GM12878 (cell line): Measurements from ENCODE around the gene RAI2. TPM values are rescaled to one million over a fixed set of nuclear protein-coding genes. Genes with fewer than 3 reads are reported as not detected.

Source experiments
- ATAC-seq: fragments of 200-7000 bp; cut with Tn5 transposase; 3 replicates; pipeline ENCODE4 v1.9.1; 2020; ENCODE audit warnings: mild to moderate bottlenecking, moderate library complexity
- BruUV-seq: library from RNA; stranded (reverse); fragments of 400-500 nt; replicated peaks from 2 replicates; lab custom pipeline; 2021; lab: Mats Ljungman, UMichigan
- CTCF ChIA-PET: fragments of 300-600 bp; sonication (Branson Sonifier 250); formaldehyde crosslinking; extraction: SDS; loops from one replicate; lab custom pipeline; 2021; ENCODE audit warnings: inconsistent platforms; lab: Yijun Ruan, JAX
- POLR2A ChIA-PET: fragments of 350-600 bp; formaldehyde crosslinking; extraction: SDS; loops from one replicate; lab custom pipeline; 2021; ENCODE audit warnings: inconsistent platforms; lab: Charles Lee
- RAD21 ChIA-PET: fragments of 300-600 bp; sonication (Branson Sonifier 250); formaldehyde crosslinking; loops from one replicate; lab custom pipeline; 2023; ENCODE audit warnings: antibody characterized with exemption; ENCODE audit not compliant: unreplicated experiment; lab: Charles Lee
- SMC1A ChIA-PET: fragments of 300-600 bp; sonication (Branson Sonifier 250); formaldehyde crosslinking; loops from one replicate; lab custom pipeline; 2023; ENCODE audit not compliant: unreplicated experiment, uncharacterized antibody; lab: Charles Lee
- DNase-seq: peaks from one replicate; pipeline ENCODE4 v3.0.0-alpha.2; 2011; ENCODE audit warnings: low read depth, low spot score
- FAIRE-seq: peaks from 3 replicates; lab custom pipeline; 2011; peaks lifted over from hg19 to GRCh38; lab: Jason Lieb, UNC
- H2AFZ ChIP-seq: 2 replicates; pipeline ENCODE4 v1.6.0; 2011; ENCODE audit warnings: low read depth, low read length, control low read depth; ENCODE audit not compliant: control insufficient read depth
- H3K27ac ChIP-seq: 2 replicates; pipeline ENCODE4 v1.5.1; 2011; ENCODE audit warnings: control low read depth; ENCODE audit not compliant: control insufficient read depth, insufficient read depth
- H3K27me3 ChIP-seq, 2 experiments: replicated peaks in 1 of 2; 2 replicates each; pipeline versions ENCODE4 v1.6.0 to v1.6.1; 2011; ENCODE audit warnings: low read length in 1 of 2; ENCODE audit not compliant: control insufficient read depth in 2 of 2, insufficient read depth in 2 of 2
- H3K36me3 ChIP-seq, 2 experiments: 2 replicates each; pipeline ENCODE4 v1.5.1; 2011; ENCODE audit warnings: low read length in 1 of 2; ENCODE audit not compliant: control insufficient read depth in 2 of 2, insufficient read depth in 2 of 2
- H3K4me1 ChIP-seq: 2 replicates; pipeline ENCODE4 v1.6.1; 2011; ENCODE audit warnings: mild to moderate bottlenecking, low read length, moderate library complexity, mixed read lengths; ENCODE audit not compliant: control insufficient read depth, insufficient read depth
- H3K4me2 ChIP-seq: 2 replicates; pipeline ENCODE4 v1.6.0; 2011; ENCODE audit warnings: control low read depth; ENCODE audit not compliant: control insufficient read depth, insufficient read depth
- H3K4me3 ChIP-seq: fragments of 200-600 bp; sonication (generic); 2 replicates; pipeline ENCODE4 v1.5.1; 2016
- H3K79me2 ChIP-seq: 2 replicates; pipeline ENCODE4 v1.6.0; 2011; ENCODE audit warnings: low read length; ENCODE audit not compliant: control insufficient read depth, insufficient read depth
- H3K9ac ChIP-seq: 2 replicates; pipeline ENCODE4 v1.8.0; 2011; ENCODE audit warnings: low read length, control low read depth, mixed read lengths; ENCODE audit not compliant: control insufficient read depth, insufficient read depth
- H3K9me3 ChIP-seq: replicated peaks from 3 replicates; pipeline ENCODE4 v1.5.1; 2011; ENCODE audit warnings: mild to moderate bottlenecking, low read length; ENCODE audit not compliant: control insufficient read depth, insufficient read depth
- H4K20me1 ChIP-seq: 2 replicates; pipeline ENCODE4 v1.6.0; 2011; ENCODE audit not compliant: control insufficient read depth, insufficient read depth
- BRCA1 ChIP-seq: IDR thresholded peaks from 2 replicates; pipeline ENCODE4 v1.6.1; 2011; ENCODE audit warnings: low read depth, low read length, improper control_type of control experiment
- CBX5 ChIP-seq: sonication (generic); IDR thresholded peaks from 2 replicates; pipeline ENCODE4 v1.6.1; 2016; ENCODE audit warnings: low read depth, moderate library complexity, mild to moderate bottlenecking, inconsistent platforms
- IRF4 ChIP-seq: IDR thresholded peaks from 2 replicates; pipeline ENCODE4 v1.6.1; 2011; ENCODE audit warnings: low read depth, low read length
- SP1 ChIP-seq: IDR thresholded peaks from one replicate; pipeline ENCODE4 v1.6.1; 2011; ENCODE audit warnings: low read depth, low read length
- TCF7 ChIP-seq: IDR thresholded peaks from 2 replicates; pipeline ENCODE4 v1.6.1; 2014; ENCODE audit warnings: antibody characterized with exemption, borderline replicate concordance
- ZNF274 ChIP-seq: IDR thresholded peaks from one replicate; pipeline ENCODE4 v1.8.0; 2011; ENCODE audit not compliant: insufficient read length, insufficient read depth
- ZNF384 ChIP-seq: IDR thresholded peaks from 2 replicates; pipeline ENCODE4 v1.6.1; 2012; ENCODE audit warnings: low read depth, mild to moderate bottlenecking, low read length, improper control_type of control experiment, borderline replicate concordance
- WGBS: methylation state at CpG from one replicate; pipeline ENCODE4 v1.1.6; 2016; ENCODE audit warnings: low lambda C conversion rate; ENCODE audit not compliant: insufficient replicate concordance, insufficient coverage; ENCODE audit errors: missing lambda C conversion rate; 5-methylcytosine and 5-hydroxymethylcytosine counted together
- in situ Hi-C: fragments of 300-500 bp; cut with MboI; formaldehyde crosslinking; loops from 9 replicates; pipeline ENCODE4 v1.14.3; 2018; ENCODE audit warnings: mixed read lengths
- intact Hi-C: fragments of 100-400 bp; cut with micrococcal nuclease; formaldehyde crosslinking; loops from one replicate; pipeline ENCODE4 v1.14.2; 2022; ENCODE audit not compliant: unreplicated experiment
- polyA plus RNA-seq, 11 experiments: library from polyadenylated mRNA; depleted of rRNA in 4 of 11; unstranded in 6 of 11; stranded (reverse) in 5 of 11; fragments of >200 nt; fragmentation: Nextera tagmentation in 4 of 11; fragmentation: Illumina TruSeq in 1 of 11; extraction: Ambion mirVana in 4 of 11; extraction: Trizol in 1 of 11; gene quantifications; 1 replicate in 1 of 11; 2 replicates in 10 of 11; pipeline versions ENCODE4 v1.2.1 to v1.2.3, GENCODE V29; 2011 to 2016; ENCODE audit warnings: inconsistent platforms in 2 of 11, missing spikeins in 2 of 11, low read depth in 1 of 11
- total RNA-seq, 4 experiments: library from RNA; depleted of rRNA in 3 of 4; stranded (reverse); fragments of >200 nt in 3 of 4; fragmentation: Illumina TruSeq in 1 of 4; extraction: Trizol in 1 of 4; gene quantifications; 2 replicates each; pipeline versions ENCODE4 v1.2.1 to v1.2.3, GENCODE V29; 2013 to 2021
- TF ChIP-seq, protein P1 (sequence below): IDR thresholded peaks from 2 replicates; pipeline ENCODE4 v1.6.1; 2012; ENCODE audit warnings: low read depth, low read length, improper control_type of control experiment

Gene RAI2
- total and polyA plus RNA-seq, 10 of the 15 experiments (the other 5 are each of a cell fraction or from before 2014, with no cell fraction given): not detected

DNA sequence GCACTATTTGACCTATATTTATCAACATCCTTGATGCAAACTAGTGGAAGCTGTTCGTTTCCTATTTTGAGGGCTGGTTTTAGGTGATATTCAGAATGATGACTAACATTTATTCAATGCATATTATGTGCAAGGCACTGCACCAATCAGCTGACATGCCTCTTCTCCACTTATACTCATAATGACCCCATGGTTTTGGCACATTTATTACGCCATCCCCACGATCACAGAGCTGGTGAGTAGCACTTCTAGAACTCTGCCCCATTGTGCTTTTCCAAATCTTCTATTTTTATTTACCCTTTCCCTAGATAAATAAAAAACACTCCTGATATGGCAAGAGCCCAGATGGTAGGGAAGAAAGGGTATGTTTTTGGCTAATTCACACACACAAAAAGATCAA, 110.7 kb downstream of the RAI2 start:
- Histone ChIP-seq H3K4me1 (no peaks in the 10 kb centered on the region), H3K79me2 (no peaks in the 10 kb centered on the region), H3K9me3 (no peaks in the 10 kb centered on the region), H2AFZ (no peak overlapping the region), H3K36me3 (no peaks in the 10 kb centered on the region), H3K4me3 (no peak overlapping the region), H4K20me1 (no peaks in the 10 kb centered on the region; the same call in 1 of the 2 replicates), H3K27me3 (no peaks in the 10 kb centered on the region; a peak in 1 of 4 replicates), H3K27ac (no peak overlapping the region), H3K9ac (no peak overlapping the region), H3K4me2 (no peak overlapping the region)
- in situ Hi-C loops (no loop called here), intact Hi-C loops (no loop called here)
- BruUV-seq: no TSS peak
- ATAC-seq (no peak), FAIRE-seq (no peak), DNase-seq (no peak)
- POLR2A ChIA-PET: no interaction called here
- RAD21 ChIA-PET: no interaction called here
- CTCF ChIA-PET: no interaction called here
- 2% methylated on average over 3 of the region's 3 CpGs for WGBS
- SMC1A ChIA-PET: no interaction called here
- no peak for TF ChIP-seq BRCA1
- no peak for TF ChIP-seq TCF7
- TF ChIP-seq, protein P1, sequence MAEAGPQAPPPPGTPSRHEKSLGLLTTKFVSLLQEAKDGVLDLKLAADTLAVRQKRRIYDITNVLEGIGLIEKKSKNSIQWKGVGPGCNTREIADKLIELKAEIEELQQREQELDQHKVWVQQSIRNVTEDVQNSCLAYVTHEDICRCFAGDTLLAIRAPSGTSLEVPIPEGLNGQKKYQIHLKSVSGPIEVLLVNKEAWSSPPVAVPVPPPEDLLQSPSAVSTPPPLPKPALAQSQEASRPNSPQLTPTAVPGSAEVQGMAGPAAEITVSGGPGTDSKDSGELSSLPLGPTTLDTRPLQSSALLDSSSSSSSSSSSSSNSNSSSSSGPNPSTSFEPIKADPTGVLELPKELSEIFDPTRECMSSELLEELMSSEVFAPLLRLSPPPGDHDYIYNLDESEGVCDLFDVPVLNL: no peak
- TF ChIP-seq ZNF274: no peak
- no peak for TF ChIP-seq CBX5
- TF ChIP-seq IRF4: no peak
- no peak for TF ChIP-seq ZNF384
- TF ChIP-seq SP1: no peak

Other genes starting within 250 kb of the RAI2 start
- gene SCML1, start 123.8 kb downstream of the RAI2 start, total RNA-seq (2014; rRNA removed): 1.1 and 1.3 TPM in 2 replicates
- gene SCML1, start 123.8 kb downstream of the RAI2 start, total RNA-seq (2014; rRNA removed; fragmentation: Illumina TruSeq; extraction: Trizol): 1.6 TPM in 2 replicates
- gene SCML1, start 123.8 kb downstream of the RAI2 start, total RNA-seq (2021): 0.62 and 1.1 TPM in 2 replicates
- 48.3 and 73.9 TPM in 2 replicates for gene SCML1, start 123.8 kb downstream of the RAI2 start, polyA plus RNA-seq (2011; rRNA removed)
- gene SCML1, start 123.8 kb downstream of the RAI2 start, polyA plus RNA-seq (2014; fragmentation: Illumina TruSeq; extraction: Trizol): 2.0 and 2.4 TPM in 2 replicates
- 1 to 10 TPM; 1.6 to 3.0 TPM for gene SCML1, start 123.8 kb downstream of the RAI2 start, polyA plus RNA-seq (2014; fragmentation: Nextera tagmentation; extraction: Ambion mirVana)
- gene SCML1, start 123.8 kb downstream of the RAI2 start, polyA plus RNA-seq (2014; rRNA removed): 2.0 and 2.1 TPM in 2 replicates
- 1 to 10 TPM in 1 of 2 experiments, under 1 TPM in 1; 0.91 to 1.5 TPM for gene SCML1, start 123.8 kb downstream of the RAI2 start, polyA plus RNA-seq (2016; fragmentation: Nextera tagmentation; extraction: Ambion mirVana)